HEK293T (cell line): ENCODE data around the gene URGCP.

Source experiments
- ARNT ChIP-seq: fragments of 450-650 bp; IDR thresholded peaks from 2 replicates; pipeline ENCODE4 v1.6.1; 2017; ENCODE audit warnings: mild to moderate bottlenecking
- FOXA1 ChIP-seq: fragments of 450-650 bp; IDR thresholded peaks from 2 replicates; pipeline ENCODE4 v1.6.1; 2016; ENCODE audit warnings: mild to moderate bottlenecking
- FOXK2 ChIP-seq: fragments of 450-650 bp; IDR thresholded peaks from 2 replicates; pipeline ENCODE4 v1.6.1; 2016; ENCODE audit warnings: mild to moderate bottlenecking
- FOXM1 ChIP-seq: fragments of 450-650 bp; IDR thresholded peaks from 2 replicates; pipeline ENCODE4 v1.6.1; 2017; ENCODE audit warnings: mild to moderate bottlenecking, borderline replicate concordance
- HDGF ChIP-seq: fragments of 450-650 bp; IDR thresholded peaks from 2 replicates; pipeline ENCODE4 v1.6.1; 2017; ENCODE audit warnings: antibody characterized with exemption, borderline replicate concordance
- NFRKB ChIP-seq: fragments of 450-650 bp; IDR thresholded peaks from 2 replicates; pipeline ENCODE4 v1.6.1; 2016; ENCODE audit warnings: mild to moderate bottlenecking, moderate library complexity
- SP1 ChIP-seq: fragments of 450-650 bp; IDR thresholded peaks from 2 replicates; pipeline ENCODE4 v1.6.1; 2017
- SUZ12 ChIP-seq: fragments of 450-650 bp; IDR thresholded peaks from 2 replicates; pipeline ENCODE4 v1.6.1; 2016; ENCODE audit warnings: mild to moderate bottlenecking
- TARDBP ChIP-seq: fragments of 450-650 bp; IDR thresholded peaks from 2 replicates; pipeline ENCODE4 v1.6.1; 2016

DNA sequence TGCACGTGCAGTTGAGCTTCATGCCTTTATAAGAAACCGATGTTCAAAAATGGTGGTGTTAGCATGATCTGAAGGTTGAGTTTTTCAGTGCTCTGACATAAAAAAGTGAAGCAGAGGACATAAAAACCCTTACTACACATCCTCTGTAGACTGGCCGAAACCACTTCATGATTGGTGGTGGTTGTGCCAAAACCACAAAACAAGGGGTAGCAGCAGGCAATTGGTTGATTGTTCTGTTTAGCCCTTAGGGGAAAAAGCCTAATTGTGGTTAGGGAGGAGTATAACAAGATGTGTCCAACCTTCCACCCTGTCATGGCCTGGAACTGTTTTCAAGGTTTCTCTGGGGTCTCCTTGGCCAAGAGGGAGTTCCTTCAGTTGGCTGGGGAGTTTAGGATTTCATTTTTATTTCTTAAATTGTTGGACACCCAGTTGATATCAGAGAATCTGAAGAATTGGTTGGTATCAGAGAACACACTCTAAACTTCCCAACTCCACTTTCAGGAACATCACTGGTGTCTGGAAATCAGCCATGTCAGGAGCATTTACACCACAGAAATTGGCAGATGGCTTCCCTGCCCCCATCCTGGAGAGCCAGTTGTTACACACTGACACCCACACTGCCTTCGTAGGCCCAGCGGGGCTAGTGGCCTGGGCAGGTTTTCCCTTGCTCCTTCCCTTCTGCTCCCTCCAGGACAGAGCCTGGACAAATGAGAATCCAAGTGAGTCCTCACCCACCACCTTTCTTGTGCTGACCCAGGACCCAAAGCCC lies 55.9 kb downstream of the URGCP start:
- TF ChIP-seq TARDBP, result no peak
- no peak for TF ChIP-seq HDGF
- TF ChIP-seq SUZ12, result no peak
- no peak for TF ChIP-seq FOXK2
- TF ChIP-seq ARNT, result no peak
- no peak for TF ChIP-seq NFRKB
- no peak for TF ChIP-seq SP1
- no peak for TF ChIP-seq FOXA1
- TF ChIP-seq FOXM1, result no peak
